Glutamatergic neuron (in vitro differentiated cells): ENCODE measurements around the gene OSBPL8. TPM values are rescaled to one million over a fixed set of nuclear protein-coding genes. Genes with fewer than 3 reads are reported as not detected.

Experiments used
- DNase-seq: peaks from one replicate; pipeline ENCODE4 v3.0.0; 2022
- H3K27ac Mint-ChIP-seq: one replicate; pipeline ENCODE4 v1.8.0; 2020; ENCODE audit warnings: mild to moderate bottlenecking, mixed read lengths, inconsistent platforms; ENCODE audit not compliant: unreplicated experiment
- H3K27me3 Mint-ChIP-seq: one replicate; pipeline ENCODE4 v1.8.0; 2020; ENCODE audit warnings: mild to moderate bottlenecking, moderate library complexity, mixed read lengths, inconsistent platforms; ENCODE audit not compliant: unreplicated experiment
- H3K36me3 Mint-ChIP-seq: one replicate; pipeline ENCODE4 v1.8.0; 2020; ENCODE audit warnings: mild to moderate bottlenecking, mixed read lengths, inconsistent platforms; ENCODE audit not compliant: unreplicated experiment
- H3K4me1 Mint-ChIP-seq: one replicate; pipeline ENCODE4 v1.8.0; 2020; ENCODE audit warnings: mild to moderate bottlenecking, low read depth, mixed read lengths, inconsistent platforms; ENCODE audit not compliant: unreplicated experiment
- H3K4me3 Mint-ChIP-seq: one replicate; pipeline ENCODE4 v1.8.0; 2020; ENCODE audit warnings: mild to moderate bottlenecking, mixed read lengths, inconsistent platforms; ENCODE audit not compliant: unreplicated experiment
- H3K9me3 Mint-ChIP-seq: one replicate; pipeline ENCODE4 v1.8.0; 2020; ENCODE audit warnings: mild to moderate bottlenecking, moderate library complexity, mixed read lengths, inconsistent platforms; ENCODE audit not compliant: unreplicated experiment
- total RNA-seq: library from RNA; stranded (reverse); fragmentation: NEBNext Ultra II Directional; extraction: Animal tissue kit (Norgen Biotek cat#: 25700); gene quantifications from one replicate; pipeline ENCODE4 v1.2.1, GENCODE V29; 2021; ENCODE audit not compliant: unreplicated experiment
- TF ChIP-seq, protein P1 (sequence below): fragments of 200-600 bp; sonication (generic); IDR thresholded peaks from one replicate; pipeline ENCODE4 v1.5.0; 2021; ENCODE audit not compliant: partially characterized antibody, unreplicated experiment

OSBPL8 gene
- total RNA-seq, 1 donor from 2014 or later: 162 TPM

- Mint-ChIP-seq H3K4me3 (no peak overlapping the region), H3K4me1 (peaks cover 6% of the 10 kb centered on the region), H3K27me3 (no peaks in the 10 kb centered on the region), H3K36me3 (no peaks in the 10 kb centered on the region), H3K27ac (no peak overlapping the region), H3K9me3 (peaks cover 2% of the 10 kb centered on the region)
- DNase-seq: no peak
- TF ChIP-seq, protein P1, sequence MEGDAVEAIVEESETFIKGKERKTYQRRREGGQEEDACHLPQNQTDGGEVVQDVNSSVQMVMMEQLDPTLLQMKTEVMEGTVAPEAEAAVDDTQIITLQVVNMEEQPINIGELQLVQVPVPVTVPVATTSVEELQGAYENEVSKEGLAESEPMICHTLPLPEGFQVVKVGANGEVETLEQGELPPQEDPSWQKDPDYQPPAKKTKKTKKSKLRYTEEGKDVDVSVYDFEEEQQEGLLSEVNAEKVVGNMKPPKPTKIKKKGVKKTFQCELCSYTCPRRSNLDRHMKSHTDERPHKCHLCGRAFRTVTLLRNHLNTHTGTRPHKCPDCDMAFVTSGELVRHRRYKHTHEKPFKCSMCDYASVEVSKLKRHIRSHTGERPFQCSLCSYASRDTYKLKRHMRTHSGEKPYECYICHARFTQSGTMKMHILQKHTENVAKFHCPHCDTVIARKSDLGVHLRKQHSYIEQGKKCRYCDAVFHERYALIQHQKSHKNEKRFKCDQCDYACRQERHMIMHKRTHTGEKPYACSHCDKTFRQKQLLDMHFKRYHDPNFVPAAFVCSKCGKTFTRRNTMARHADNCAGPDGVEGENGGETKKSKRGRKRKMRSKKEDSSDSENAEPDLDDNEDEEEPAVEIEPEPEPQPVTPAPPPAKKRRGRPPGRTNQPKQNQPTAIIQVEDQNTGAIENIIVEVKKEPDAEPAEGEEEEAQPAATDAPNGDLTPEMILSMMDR: no peak
Measured at GRCh38 chr12:76537923-76538322, 21.6 kb downstream of the OSBPL8 start.

DNA sequence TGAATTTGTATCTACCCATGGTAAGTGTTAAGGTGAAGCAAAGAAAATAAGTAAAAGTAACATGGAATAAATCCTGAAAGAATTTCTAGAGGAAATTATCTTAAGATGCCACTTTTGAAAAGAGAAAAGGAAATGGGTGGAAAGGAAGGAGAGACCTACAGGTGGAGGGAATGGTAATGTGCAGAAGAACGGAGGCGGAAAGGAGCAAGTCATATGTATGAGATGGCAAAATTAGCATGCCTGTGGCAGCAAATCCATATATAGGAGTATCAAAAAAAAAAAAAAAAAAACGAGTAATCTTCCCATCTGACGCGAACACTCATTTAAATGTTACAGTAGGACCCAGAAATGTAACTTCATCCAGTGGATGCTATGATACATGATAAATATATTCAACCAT lies 23.0 kb downstream of the OSBPL8 start:
- H3K4me3 Mint-ChIP-seq: no peak overlapping the region
- TF ChIP-seq, protein P1: no peak

DNA sequence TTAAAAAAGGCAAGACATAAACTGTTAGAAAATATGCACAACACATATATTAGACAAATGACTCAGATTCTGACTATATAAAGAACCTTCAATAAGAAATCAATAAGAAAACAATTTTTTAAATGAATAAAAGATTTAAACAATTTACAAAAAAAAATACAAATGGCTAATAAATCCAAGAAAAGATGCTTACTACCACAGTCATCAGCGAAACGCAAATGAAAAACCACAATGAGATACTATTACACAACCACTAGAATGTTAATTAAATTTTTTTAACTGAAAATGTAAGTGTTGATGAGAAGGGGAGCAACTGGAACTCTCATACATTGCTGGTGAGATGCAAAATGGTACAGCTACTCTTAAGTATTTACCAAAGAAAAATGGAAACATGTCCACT lies 24.4 kb downstream of the OSBPL8 start:
- Mint-ChIP-seq H3K9me3 (no peaks in the 10 kb centered on the region), H3K4me1 (peaks cover 6% of the 10 kb centered on the region), H3K27me3 (no peaks in the 10 kb centered on the region)

More for the DNA sequence above, 23.0 kb downstream of the OSBPL8 start:
- Mint-ChIP-seq H3K27me3 (no peaks in the 10 kb centered on the region), H3K36me3 (no peaks in the 10 kb centered on the region), H3K4me1 (peaks cover 6% of the 10 kb centered on the region), H3K27ac (no peak overlapping the region), H3K9me3 (no peaks in the 10 kb centered on the region)
- no peak for DNase-seq

DNA sequence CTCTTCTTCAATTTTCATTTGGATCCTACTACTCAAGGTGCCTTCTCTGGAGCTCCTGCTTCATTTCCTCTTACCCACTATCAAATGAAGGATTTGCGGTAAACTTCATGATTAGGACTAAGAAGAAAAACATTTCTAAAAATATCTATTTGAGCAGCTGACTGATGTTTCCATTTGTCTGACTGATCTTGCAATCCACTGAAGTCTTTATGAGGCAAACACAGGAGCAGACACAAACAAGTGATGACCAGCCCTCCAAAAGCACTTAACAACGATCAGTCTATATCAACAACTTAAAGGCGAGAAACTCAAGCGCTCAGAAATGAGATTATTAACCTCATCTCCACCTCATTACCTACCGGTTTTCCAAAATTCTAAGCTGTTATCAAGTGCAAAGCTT lies 26.2 kb downstream of the OSBPL8 start:
- Mint-ChIP-seq H3K36me3 (no peaks in the 10 kb centered on the region), H3K4me1 (peaks cover 6% of the 10 kb centered on the region), H3K27me3 (no peaks in the 10 kb centered on the region), H3K4me3 (no peak overlapping the region), H3K27ac (no peak overlapping the region), H3K9me3 (no peaks in the 10 kb centered on the region)
- TF ChIP-seq, protein P1: no peak
- DNase-seq: no peak

More for the DNA sequence above, 24.4 kb downstream of the OSBPL8 start:
- TF ChIP-seq, protein P1: no peak
- Mint-ChIP-seq H3K27ac (no peak overlapping the region), H3K4me3 (no peak overlapping the region), H3K36me3 (no peaks in the 10 kb centered on the region)
- no peak for DNase-seq

- no peaks in the 10 kb centered on the region for H3K27me3 Mint-ChIP-seq
- TF ChIP-seq, protein P1: no peak
- H3K27ac Mint-ChIP-seq: no peak overlapping the region
- H3K36me3 Mint-ChIP-seq: no peaks in the 10 kb centered on the region
- DNase-seq: no peak
- no peak overlapping the region for H3K4me3 Mint-ChIP-seq
- H3K4me1 Mint-ChIP-seq: peaks cover 6% of the 10 kb centered on the region
- H3K9me3 Mint-ChIP-seq: no peaks in the 10 kb centered on the region
Measured at GRCh38 chr12:76532520-76532919, 27.1 kb downstream of the OSBPL8 start.
